ENCODE results near the gene CCDC40.

DNA sequence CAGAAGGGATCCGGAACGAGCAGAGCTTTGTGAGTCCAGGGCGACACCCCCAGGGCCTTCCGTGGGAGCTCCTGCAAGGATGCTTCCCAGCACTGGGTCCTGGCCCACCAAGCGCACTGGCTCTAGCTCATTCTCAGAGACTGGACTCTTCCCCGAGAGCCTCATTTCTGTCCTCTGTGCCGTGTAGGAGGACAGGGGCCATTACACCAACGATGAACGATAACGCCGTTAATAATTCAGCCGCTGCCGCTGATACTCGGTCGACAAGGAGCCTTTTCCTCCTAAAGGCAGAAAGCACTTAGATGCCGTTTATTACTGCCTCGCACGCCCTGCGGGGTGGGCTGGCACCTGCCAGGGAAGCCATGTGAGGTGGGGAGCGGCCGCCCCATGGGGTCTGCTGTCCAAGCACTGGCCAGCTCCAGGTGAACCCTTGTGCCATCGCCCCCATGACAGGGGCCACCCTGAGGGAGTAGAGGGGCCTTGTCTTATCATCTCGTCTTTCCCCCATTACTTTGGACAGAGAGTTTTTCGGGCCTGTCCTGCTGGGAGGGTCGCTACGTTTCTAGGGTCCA is 34.3 kb upstream of the CCDC40 start:
- TF ChIP-seq TEAD4 (IDR thresholded peaks at IDR 0.05) (no peak), RAD21 (IDR thresholded peaks at IDR 0.05; ENCODE audit: low read depth) (no peak), EGR1 (IDR thresholded peaks at IDR 0.05) (no peak), FOXM1 (IDR thresholded peaks at IDR 0.05; ENCODE audit: borderline replicate concordance, low read depth) (no peak), MAX (IDR thresholded peaks at IDR 0.05) (no peak), NFIC (IDR thresholded peaks at IDR 0.05) (no peak), EP300 (IDR thresholded peaks at IDR 0.05; ENCODE audit: borderline replicate concordance) (no peak), TCF12 (IDR thresholded peaks at IDR 0.05; ENCODE audit: low read depth) (no peak), YY1 (IDR thresholded peaks at IDR 0.05; ENCODE audit: low read depth) (no peak), TAF1 (IDR thresholded peaks at IDR 0.05; ENCODE audit: low read depth) (no peak), CREB1 (IDR thresholded peaks at IDR 0.05; ENCODE audit: low read depth) (no peak), CEBPB (IDR thresholded peaks at IDR 0.05) (no peak)
- TF ChIP-seq, protein P1, sequence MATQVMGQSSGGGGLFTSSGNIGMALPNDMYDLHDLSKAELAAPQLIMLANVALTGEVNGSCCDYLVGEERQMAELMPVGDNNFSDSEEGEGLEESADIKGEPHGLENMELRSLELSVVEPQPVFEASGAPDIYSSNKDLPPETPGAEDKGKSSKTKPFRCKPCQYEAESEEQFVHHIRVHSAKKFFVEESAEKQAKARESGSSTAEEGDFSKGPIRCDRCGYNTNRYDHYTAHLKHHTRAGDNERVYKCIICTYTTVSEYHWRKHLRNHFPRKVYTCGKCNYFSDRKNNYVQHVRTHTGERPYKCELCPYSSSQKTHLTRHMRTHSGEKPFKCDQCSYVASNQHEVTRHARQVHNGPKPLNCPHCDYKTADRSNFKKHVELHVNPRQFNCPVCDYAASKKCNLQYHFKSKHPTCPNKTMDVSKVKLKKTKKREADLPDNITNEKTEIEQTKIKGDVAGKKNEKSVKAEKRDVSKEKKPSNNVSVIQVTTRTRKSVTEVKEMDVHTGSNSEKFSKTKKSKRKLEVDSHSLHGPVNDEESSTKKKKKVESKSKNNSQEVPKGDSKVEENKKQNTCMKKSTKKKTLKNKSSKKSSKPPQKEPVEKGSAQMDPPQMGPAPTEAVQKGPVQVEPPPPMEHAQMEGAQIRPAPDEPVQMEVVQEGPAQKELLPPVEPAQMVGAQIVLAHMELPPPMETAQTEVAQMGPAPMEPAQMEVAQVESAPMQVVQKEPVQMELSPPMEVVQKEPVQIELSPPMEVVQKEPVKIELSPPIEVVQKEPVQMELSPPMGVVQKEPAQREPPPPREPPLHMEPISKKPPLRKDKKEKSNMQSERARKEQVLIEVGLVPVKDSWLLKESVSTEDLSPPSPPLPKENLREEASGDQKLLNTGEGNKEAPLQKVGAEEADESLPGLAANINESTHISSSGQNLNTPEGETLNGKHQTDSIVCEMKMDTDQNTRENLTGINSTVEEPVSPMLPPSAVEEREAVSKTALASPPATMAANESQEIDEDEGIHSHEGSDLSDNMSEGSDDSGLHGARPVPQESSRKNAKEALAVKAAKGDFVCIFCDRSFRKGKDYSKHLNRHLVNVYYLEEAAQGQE (IDR thresholded peaks at IDR 0.05; ENCODE audit: low read depth), result no peak
- TF ChIP-seq, protein P2, sequence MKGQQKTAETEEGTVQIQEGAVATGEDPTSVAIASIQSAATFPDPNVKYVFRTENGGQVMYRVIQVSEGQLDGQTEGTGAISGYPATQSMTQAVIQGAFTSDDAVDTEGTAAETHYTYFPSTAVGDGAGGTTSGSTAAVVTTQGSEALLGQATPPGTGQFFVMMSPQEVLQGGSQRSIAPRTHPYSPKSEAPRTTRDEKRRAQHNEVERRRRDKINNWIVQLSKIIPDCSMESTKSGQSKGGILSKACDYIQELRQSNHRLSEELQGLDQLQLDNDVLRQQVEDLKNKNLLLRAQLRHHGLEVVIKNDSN (IDR thresholded peaks at IDR 0.05), result no peak

Data from Ishikawa (cell line).